Stimulated activated CD4-positive, alpha-beta T cell treated with anti-CD3 and anti-CD28 coated beads, TNF-alpha, amount 100 ng/mL, for 4 hours (primary cell): ENCODE measurements around the gene ARHGAP15.
"Not testable (repeated sequence)": the region's sequence is repeated elsewhere in the genome, so short reads cannot be mapped to it uniquely, and the experiment has no call there.

ENCODE experiments used
- DNase-seq, 3 experiments: peaks; one replicate each; pipeline ENCODE4 v3.0.0-alpha.2; 2020; ENCODE audit warnings: low read depth in 3 of 3

Gene ARHGAP15

GRCh38 chr2:143526498-143526897 is 397.3 kb downstream of the ARHGAP15 start:
- no peak for DNase-seq

DNA sequence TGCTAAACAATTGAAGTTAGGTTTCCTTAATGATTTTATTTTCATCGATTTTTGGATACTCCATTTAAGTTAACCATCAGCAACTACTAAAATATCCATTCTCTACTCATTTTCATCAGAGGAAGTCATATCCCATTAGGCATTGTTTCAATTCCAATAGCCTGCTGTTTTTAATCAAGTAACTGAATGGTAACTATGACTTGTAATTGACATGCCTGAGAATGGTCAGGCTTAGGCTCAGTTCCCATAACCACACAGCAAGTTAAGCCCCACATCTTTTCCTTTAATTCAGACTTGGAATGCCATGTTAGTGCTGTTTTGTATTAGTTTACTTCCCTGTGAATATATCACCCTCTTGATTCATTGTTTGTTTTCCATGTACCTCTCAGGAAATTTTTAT is 398.8 kb downstream of the ARHGAP15 start:
- no peak for DNase-seq

DNA sequence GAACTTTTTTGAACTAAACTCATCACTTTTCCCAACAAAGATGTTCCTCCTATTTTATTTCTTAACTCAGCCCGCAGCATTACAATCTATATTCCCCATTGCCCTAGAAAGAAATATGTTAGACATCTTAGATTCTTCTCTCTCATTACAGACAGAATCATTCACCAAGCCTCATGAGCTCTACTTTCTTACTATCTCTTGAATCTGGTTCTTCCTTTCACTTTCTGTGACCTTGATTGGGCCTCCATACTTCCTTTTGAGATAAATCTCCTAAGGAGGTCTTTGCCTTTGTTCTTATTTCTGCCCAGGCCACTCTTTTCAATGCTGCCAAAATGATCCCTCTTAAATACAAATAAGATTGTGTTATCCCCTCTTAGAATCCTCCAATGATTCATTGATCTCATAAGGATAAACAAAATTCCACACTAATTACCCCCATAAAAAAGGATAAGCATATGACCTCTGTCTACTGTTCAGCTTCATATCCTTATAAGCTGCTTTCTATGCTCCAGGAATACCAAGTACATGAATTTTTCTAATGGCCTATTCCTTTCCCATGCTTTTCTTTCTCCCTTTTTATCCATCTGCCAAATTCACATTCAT is 400.0 kb downstream of the ARHGAP15 start:
- no peak for DNase-seq

- no peak for DNase-seq
Measured at GRCh38 chr2:143530758-143531157, 401.5 kb downstream of the ARHGAP15 start.

DNA sequence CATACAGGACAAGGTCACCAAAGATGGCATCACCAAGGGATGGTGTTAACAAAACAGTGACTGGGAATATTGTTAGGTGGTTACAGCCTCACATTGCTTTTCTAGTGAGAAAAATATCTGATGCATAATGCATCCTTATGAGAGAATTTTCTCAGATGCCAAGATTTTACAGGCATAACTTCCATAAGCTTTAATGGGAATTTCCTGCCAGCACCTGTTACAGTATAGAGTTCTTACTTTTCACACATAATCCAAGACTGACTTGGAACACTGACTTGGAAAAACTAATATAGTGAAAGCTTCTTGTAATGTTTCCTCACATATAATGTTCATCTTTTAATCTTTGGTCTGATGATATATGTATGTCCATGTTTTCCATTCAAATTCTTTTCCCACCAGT is 402.8 kb downstream of the ARHGAP15 start:
- no peak for DNase-seq

DNA sequence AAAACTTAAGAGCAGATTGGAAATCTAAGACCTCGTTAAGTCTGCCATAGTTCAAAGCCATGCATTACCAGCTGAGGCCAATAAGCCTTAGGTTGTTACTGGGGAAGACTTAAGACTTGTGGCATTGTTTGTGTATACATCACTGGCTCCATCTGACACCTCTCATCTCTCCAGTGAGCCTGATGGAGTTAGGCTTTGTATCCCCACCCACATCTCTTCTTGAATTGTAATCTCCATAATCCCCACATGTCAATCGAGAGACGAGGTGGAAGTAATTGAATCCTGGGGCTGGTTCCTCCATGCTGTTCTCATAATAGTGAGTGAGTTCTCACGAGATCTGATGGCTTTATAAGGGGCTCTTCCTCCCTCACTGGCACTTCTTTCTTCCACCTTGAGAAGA is 404.6 kb downstream of the ARHGAP15 start:
- DNase-seq, result no peak

DNA sequence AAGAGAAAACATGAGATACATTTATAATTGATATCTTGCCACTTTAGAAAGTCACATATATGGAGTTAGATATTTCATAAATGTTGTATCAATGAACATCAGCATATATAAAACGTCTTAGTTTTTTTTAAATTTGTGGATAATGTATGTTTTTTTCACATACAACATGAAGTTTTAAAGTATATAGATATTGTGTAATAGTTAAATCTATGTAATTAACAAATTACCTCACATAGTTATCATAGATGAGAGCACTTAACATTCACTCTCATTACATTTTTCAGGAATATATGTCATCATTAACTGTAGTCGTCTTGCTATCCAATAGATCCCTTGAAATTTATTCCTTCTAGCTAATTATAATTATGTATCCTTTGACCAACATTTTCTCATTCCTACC is 406.6 kb downstream of the ARHGAP15 start:
- DNase-seq, result no peak

- not testable (repeated sequence) for DNase-seq
Measured at GRCh38 chr2:143541899-143542298, 412.7 kb downstream of the ARHGAP15 start.

DNA sequence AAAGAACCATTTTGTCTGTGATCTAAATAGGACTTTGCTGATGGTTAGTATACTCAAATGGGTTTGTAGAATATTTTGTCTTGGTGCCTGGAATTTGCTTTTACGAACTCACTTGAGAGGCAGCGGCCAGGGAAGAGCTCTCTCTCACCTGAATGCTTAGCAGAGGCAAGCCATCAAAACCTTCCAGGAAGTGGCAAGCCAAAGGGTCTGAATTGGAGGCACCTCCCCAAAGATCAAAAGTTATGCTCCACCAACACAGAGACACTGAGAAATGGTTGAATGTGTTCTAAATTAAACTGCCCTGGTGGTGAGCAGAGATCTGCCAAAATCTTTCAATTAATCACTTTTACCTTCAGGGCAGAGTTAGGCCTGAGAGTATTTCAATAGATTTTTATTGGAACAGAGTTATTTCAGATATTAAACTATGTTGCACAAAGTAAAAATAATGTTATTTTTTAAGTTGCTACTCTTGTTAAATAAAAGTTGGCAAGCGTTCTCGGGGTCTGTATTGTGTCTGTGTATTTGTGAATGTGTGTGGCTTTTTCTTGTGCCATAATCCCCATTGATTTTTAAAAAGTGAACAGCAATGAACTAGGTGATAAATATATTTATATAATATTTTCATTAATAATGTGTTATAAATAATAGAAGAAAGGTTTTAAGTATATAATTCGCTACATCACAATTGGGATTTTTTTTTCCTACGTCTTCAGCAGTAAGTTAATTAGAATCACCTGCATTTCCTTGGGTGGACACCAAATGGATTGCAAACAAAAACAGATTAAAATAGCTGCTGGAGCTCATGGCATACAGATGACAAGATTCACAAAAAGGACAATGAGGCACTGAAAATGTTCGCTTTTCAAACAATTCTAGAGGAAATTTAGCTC is 416.1 kb downstream of the ARHGAP15 start:
- no peak for DNase-seq

DNA sequence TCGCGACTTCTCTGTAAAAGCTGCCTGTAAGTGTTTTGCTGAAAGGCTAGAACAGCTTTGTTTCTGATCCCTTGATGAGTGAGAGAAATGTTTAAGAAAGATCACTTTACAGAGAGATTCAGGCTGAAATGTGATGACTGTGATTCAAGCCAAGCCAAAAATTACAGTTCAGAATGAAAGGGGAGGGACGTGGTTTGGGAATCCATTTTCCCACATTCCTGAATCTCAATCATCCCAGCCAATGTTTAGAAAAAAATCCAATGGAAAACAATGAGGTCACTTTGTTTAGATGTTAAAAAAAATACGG is 416.7 kb downstream of the ARHGAP15 start:
- DNase-seq, result no peak

GRCh38 chr2:143548032-143548431 is 418.8 kb downstream of the ARHGAP15 start:
- DNase-seq, result no peak

DNA sequence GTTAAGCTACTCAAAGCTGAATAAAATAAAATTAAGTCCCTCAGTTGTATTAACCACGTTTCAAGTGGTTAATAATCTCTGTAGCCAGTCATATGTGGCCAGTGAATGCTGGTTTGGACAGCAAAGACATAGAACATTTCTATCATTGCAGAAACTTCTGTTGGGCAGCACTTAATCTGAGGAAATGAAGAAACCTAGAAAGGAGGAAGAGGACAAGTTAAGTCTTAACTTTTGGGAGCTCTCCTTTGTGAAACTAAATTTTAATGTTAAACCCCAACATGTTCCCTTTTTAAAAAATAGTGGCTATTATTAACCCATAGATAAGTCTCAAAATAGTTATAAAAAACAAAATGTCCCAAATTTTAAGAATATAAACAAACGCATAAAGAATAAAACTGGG is 421.3 kb downstream of the ARHGAP15 start:
- DNase-seq, result no peak

GRCh38 chr2:143551971-143552650 is 422.9 kb downstream of the ARHGAP15 start:
- DNase-seq, result no peak

DNA sequence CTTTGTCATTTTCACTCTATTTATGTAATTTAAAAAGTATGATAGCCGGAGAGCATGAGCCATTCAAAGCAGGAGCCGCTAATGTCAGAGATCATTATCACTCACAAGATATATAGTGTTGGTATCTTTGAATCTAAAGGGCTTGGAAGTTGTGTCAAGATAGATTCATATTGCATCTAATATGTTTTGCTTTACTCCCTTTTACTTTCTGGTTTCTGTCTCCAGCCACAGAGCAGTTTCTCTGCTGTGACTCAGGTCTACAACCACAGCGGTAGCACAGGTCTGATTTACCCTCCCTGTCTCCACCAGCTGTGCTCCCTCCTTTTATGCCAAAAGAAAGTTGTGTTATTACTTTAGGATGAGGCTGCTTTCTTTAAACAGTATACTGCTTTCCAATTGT is 424.0 kb downstream of the ARHGAP15 start:
- DNase-seq, result no peak

DNA sequence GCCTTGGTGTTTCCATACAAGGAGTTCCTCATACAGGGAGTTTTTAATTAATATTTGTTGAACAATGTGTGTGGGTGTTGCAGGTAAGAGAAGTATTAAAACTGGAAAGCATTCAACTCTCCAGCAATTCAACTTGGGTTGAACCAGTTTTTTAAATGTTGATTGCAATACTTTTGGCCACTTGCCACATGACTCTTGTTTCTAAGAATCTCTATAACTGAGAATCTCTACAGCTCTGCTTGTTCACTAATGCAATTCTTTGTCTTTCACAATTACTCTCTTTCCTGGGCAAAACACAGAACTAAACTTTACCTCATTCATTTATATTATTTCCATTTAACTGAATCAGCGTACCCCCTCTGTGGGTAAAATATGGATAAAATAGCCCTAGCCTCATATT is 429.4 kb downstream of the ARHGAP15 start:
- DNase-seq, result no peak

DNA sequence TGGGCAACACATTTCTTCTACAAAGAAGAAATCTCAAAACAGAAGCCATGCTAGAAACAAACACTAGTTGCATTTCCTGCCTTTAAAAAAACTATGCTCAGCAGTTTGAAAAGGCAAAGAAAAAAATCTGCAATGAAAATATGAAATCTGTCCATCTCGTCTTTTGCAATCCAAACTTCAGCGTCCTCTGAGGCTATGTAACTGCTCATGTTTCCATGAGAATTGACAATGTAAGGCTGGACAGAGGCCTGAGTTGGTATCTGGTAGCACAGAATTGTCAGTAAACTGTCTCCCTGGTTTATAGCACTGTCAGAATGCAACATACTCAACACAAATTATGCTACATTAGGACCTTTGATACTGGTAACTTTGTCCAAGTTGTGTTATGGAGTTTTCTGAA is 429.9 kb downstream of the ARHGAP15 start:
- no peak for DNase-seq

- DNase-seq, result no peak
Measured at GRCh38 chr2:143560724-143561123, 431.5 kb downstream of the ARHGAP15 start.

GRCh38 chr2:143564419-143564818 is 435.2 kb downstream of the ARHGAP15 start:
- no peak for DNase-seq

DNA sequence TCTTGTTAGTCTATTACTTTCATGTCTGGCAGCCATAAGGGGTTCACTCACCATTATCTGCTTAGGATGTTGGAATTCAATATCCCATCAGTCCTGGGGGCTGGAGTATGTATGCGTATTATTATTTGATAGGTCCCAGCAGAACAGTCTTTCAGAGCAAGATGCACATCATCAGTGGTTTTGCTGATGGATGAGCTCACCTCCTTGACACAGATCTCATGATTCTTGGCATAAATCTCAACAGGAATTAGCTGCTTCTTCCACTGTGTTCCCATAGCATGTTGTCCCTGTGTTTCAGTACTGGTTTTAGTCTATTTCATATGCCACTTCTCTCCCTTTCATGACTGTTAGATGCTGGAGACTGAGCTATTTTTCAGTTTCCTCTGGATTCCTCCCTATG is 442.5 kb downstream of the ARHGAP15 start:
- no peak for DNase-seq

GRCh38 chr2:143572421-143572820 is 443.2 kb downstream of the ARHGAP15 start:
- no peak for DNase-seq

DNA sequence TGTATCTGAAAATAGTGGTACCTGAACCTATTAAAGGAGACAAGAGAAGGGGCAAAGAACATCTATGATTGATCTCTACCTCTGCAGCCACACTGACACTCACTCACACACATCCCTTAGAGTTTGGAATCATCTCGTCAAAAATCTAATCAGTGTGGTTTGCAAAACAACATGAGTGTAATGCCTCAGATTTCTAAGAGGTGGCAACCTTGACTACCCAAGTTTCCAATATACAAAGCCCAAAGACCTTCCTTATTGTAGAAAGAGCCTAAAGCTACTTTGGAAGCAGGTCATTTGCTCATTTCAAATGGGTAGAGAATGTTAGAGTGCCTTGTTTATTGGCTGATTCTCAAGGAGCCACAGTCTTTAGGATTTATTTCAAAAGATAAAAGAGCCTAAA is 444.9 kb downstream of the ARHGAP15 start:
- no peak for DNase-seq

GRCh38 chr2:143575340-143575739 is 446.1 kb downstream of the ARHGAP15 start:
- DNase-seq, result no peak

GRCh38 chr2:143577489-143577888 is 448.3 kb downstream of the ARHGAP15 start:
- DNase-seq, result no peak
